ENCODE data around the gene KHSRP. TPM values are rescaled to one million over a fixed set of nuclear protein-coding genes. Genes with fewer than 3 reads are reported as not detected.

KHSRP gene
- total and polyA plus RNA-seq, 2 of the 13 experiments (the other 11 are each of a cell fraction or from before 2014, with no cell fraction given), result 72.1 to 129 TPM

- TF ChIP-seq CBFB (CRISPR knock-in tag; IDR thresholded peaks at IDR 0.05) (0 out of 2 replicates have a peak, but pooled peaks have one; percentile 28), MAZ (IDR thresholded peaks at IDR 0.05; ENCODE audit: borderline replicate concordance, low read depth, low read length) (0 out of 2 replicates have a peak, but pooled peaks have one; percentile 26), MAZ (CRISPR knock-in tag; IDR thresholded peaks at IDR 0.05; ENCODE audit: low read depth) (peak; percentile 53; the same call in 1 of the 2 replicates), ARNTL (CRISPR knock-in tag; IDR thresholded peaks at IDR 0.05) (no peak), SAFB2 (CRISPR knock-in tag; IDR thresholded peaks at IDR 0.05; ENCODE audit: borderline replicate concordance, low read depth) (no peak), ZNF121 (CRISPR knock-in tag; IDR thresholded peaks at IDR 0.05) (no peak), CHD2 (IDR thresholded peaks at IDR 0.05; ENCODE audit: low read depth, low read length) (no peak), ZNF619 (CRISPR knock-in tag; IDR thresholded peaks at IDR 0.05) (no peak), TCF7 (IDR thresholded peaks at IDR 0.05; ENCODE audit: low read depth) (no peak), FOXM1 (CRISPR knock-in tag; IDR thresholded peaks at IDR 0.05) (no peak), SUZ12 (IDR thresholded peaks at IDR 0.05; ENCODE audit: low read depth, low read length) (peak; percentile 30; the same call in 1 of the 2 replicates), NFYC (CRISPR knock-in tag; IDR thresholded peaks at IDR 0.05) (no peak), HIC2 (CRISPR knock-in tag; IDR thresholded peaks at IDR 0.05; ENCODE audit: low read depth) (no peak), PHF20 (CRISPR knock-in tag; IDR thresholded peaks at IDR 0.05) (peak; percentile 32; the same call in 1 of the 2 replicates), HOXA5 (CRISPR knock-in tag; IDR thresholded peaks at IDR 0.05) (peak; percentile 57; the same call in 1 of the 2 replicates), ZNF530 (CRISPR knock-in tag; IDR thresholded peaks at IDR 0.05; ENCODE audit: low read depth) (no peak), CEBPB (IDR thresholded peaks at IDR 0.05; ENCODE audit: borderline replicate concordance, low read depth, low read length) (no peak), SATB2 (CRISPR knock-in tag; IDR thresholded peaks at IDR 0.05) (no peak), DMAP1 (CRISPR knock-in tag; IDR thresholded peaks at IDR 0.05) (no peak), ZNF878 (CRISPR knock-in tag; IDR thresholded peaks at IDR 0.05) (no peak), MXI1 (IDR thresholded peaks at IDR 0.05; ENCODE audit: borderline replicate concordance, low read depth, low read length) (peak; percentile 55; the same call in 1 of the 3 replicates), RNF2 (conservative IDR thresholded peaks at IDR 0.05; ENCODE audit: low read depth) (no peak)
- TF ChIP-seq, protein P1, sequence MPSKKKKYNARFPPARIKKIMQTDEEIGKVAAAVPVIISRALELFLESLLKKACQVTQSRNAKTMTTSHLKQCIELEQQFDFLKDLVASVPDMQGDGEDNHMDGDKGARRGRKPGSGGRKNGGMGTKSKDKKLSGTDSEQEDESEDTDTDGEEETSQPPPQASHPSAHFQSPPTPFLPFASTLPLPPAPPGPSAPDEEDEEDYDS (CRISPR knock-in tag; IDR thresholded peaks at IDR 0.05), result 0 out of 2 replicates have a peak, but pooled peaks have one; percentile 15
- TF ChIP-seq, protein P2, sequence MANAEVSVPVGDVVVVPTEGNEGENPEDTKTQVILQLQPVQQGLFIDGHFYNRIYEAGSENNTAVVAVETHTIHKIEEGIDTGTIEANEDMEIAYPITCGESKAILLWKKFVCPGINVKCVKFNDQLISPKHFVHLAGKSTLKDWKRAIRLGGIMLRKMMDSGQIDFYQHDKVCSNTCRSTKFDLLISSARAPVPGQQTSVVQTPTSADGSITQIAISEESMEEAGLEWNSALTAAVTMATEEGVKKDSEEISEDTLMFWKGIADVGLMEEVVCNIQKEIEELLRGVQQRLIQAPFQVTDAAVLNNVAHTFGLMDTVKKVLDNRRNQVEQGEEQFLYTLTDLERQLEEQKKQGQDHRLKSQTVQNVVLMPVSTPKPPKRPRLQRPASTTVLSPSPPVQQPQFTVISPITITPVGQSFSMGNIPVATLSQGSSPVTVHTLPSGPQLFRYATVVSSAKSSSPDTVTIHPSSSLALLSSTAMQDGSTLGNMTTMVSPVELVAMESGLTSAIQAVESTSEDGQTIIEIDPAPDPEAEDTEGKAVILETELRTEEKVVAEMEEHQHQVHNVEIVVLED (CRISPR knock-in tag; IDR thresholded peaks at IDR 0.05; ENCODE audit: borderline replicate concordance), result 0 out of 2 replicates have a peak, but pooled peaks have one; percentile 70
- TF ChIP-seq, protein P3, sequence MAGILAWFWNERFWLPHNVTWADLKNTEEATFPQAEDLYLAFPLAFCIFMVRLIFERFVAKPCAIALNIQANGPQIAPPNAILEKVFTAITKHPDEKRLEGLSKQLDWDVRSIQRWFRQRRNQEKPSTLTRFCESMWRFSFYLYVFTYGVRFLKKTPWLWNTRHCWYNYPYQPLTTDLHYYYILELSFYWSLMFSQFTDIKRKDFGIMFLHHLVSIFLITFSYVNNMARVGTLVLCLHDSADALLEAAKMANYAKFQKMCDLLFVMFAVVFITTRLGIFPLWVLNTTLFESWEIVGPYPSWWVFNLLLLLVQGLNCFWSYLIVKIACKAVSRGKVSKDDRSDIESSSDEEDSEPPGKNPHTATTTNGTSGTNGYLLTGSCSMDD (CRISPR knock-in tag; IDR thresholded peaks at IDR 0.05), result no peak
- TF ChIP-seq, protein P4, sequence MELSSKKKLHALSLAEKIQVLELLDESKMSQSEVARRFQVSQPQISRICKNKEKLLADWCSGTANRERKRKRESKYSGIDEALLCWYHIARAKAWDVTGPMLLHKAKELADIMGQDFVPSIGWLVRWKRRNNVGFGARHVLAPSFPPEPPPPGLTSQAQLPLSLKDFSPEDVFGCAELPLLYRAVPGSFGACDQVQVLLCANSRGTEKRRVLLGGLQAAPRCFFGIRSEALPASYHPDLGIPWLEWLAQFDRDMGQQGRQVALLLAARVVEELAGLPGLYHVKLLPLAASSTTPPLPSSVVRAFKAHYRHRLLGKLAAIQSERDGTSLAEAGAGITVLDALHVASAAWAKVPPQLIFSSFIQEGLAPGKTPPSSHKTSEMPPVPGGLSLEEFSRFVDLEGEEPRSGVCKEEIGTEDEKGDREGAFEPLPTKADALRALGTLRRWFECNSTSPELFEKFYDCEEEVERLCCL (CRISPR knock-in tag; IDR thresholded peaks at IDR 0.05; ENCODE audit: borderline replicate concordance), result no peak
Measured at GRCh38 chr19:6424195-6424938, at the start of gene KHSRP (continued).
